Measurements from ENCODE around the gene GTF2F2. TPM values are rescaled to one million over a fixed set of nuclear protein-coding genes. Genes with fewer than 3 reads are reported as not detected.

Gene GTF2F2
- total and polyA plus RNA-seq, 8 donors = 8.7 to 30.7 (median 16.2) TPM

DNA sequence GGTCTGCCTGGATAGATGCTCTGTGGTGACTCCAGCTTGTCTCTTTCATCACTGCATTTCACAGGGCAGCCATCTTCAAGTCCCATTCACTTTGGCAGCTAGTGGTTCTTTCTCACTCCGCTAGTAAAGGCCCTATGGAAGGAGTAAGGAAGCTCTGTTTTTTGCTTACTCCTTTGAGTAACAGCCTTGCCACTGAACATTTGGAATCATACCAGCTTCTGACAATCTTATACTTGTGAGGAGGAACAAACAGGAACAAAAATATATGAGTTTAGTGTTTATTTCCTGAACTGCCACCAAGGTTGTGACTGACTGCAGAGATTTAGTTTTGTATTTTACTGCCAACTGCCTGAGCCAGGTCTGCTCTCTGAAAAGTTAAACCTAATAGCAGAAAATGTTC, 41.9 kb downstream of the GTF2F2 start:
- intact Hi-C loops (cut with DNase I; ENCODE audit: low total_unique reads) = no loop called here
- no peak for DNase-seq
- 81 to 93% (median 89%) methylated on average over 1 of the region's 1 CpG for WGBS, 5 donors
- Histone ChIP-seq H3K36me3 (peaks cover 0 to 25% (median 19%) of the 10 kb centered on the region in 4 donors), H3K27ac (peak overlapping the region in 4 of 5 donors; percentile 3 to 60 (median 31)), H3K27me3 (no peaks in the 10 kb centered on the region), H3K4me3 (no peak overlapping the region), H3K4me1 (peaks cover 0 to 14% (median 4%) of the 10 kb centered on the region in 4 donors), H3K9me3 (no peaks in the 10 kb centered on the region)
- TF ChIP-seq, protein P1, sequence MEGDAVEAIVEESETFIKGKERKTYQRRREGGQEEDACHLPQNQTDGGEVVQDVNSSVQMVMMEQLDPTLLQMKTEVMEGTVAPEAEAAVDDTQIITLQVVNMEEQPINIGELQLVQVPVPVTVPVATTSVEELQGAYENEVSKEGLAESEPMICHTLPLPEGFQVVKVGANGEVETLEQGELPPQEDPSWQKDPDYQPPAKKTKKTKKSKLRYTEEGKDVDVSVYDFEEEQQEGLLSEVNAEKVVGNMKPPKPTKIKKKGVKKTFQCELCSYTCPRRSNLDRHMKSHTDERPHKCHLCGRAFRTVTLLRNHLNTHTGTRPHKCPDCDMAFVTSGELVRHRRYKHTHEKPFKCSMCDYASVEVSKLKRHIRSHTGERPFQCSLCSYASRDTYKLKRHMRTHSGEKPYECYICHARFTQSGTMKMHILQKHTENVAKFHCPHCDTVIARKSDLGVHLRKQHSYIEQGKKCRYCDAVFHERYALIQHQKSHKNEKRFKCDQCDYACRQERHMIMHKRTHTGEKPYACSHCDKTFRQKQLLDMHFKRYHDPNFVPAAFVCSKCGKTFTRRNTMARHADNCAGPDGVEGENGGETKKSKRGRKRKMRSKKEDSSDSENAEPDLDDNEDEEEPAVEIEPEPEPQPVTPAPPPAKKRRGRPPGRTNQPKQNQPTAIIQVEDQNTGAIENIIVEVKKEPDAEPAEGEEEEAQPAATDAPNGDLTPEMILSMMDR (IDR thresholded peaks at IDR 0.05) = no peak
- TF ChIP-seq POLR2A (IDR thresholded peaks at IDR 0.05) (no peak), POLR2AphosphoS5 (IDR thresholded peaks at IDR 0.05) (no peak), EP300 (IDR thresholded peaks at IDR 0.05) (no peak)

DNA sequence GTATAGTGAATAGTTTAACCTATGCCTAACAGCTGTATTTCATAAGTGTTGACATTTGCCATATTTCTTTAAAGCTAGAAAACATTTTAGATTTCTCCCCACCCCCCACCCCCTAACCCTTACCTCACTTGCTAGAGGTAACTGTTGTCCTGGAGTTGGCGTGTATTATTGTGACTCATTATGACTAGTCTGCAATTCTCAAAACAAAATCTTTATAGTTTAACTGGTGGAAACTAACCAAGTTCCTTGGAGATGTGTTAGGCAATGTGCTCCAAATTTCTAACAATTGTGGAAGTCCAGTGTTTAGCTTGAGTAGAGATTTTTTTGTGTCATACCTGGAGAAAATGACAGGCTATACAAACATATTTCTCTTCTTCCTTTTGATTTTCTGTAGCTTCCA, 42.5 kb downstream of the GTF2F2 start:
- Histone ChIP-seq H3K36me3 (peaks cover 0 to 22% (median 14%) of the 10 kb centered on the region in 4 donors), H3K27ac (peak overlapping the region in 4 of 5 donors; percentile 3 to 60 (median 31)), H3K9me3 (no peaks in the 10 kb centered on the region), H3K4me1 (peaks cover 0 to 19% (median 8%) of the 10 kb centered on the region in 4 donors), H3K27me3 (no peaks in the 10 kb centered on the region), H3K4me3 (no peak overlapping the region)
- WGBS, 5 donors = 60 to 77% (median 64%) methylated on average over 1 of the region's 1 CpG
- intact Hi-C loops (cut with DNase I; ENCODE audit: low total_unique reads) = no loop called here
- no peak for DNase-seq
- TF ChIP-seq POLR2A (IDR thresholded peaks at IDR 0.05) = no peak
- no peak for TF ChIP-seq EP300 (IDR thresholded peaks at IDR 0.05)
- TF ChIP-seq POLR2AphosphoS5 (IDR thresholded peaks at IDR 0.05) = no peak
- TF ChIP-seq, protein P1 (IDR thresholded peaks at IDR 0.05) = no peak

DNA sequence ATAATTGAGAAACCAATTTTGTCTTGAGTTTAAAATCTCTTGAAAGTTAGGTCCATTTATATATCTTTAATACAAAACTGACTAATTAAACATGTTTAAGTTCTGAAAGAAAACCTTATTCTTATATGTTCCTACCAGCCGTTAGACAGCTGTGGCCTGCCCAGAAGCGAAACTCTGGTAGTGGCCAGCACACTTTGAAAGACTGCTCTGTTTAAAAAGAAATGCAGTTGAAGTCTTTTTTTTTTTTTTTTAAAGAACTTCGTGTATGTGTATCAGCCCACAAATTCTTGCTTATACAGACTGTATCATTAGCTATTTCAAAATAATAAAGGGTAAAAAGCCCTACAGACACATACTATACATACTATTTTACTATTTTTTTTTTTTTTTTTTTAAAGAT, 46.5 kb downstream of the GTF2F2 start:
- peaks cover 0 to 33% (median 14%) of the 10 kb centered on the region in 4 donors for H3K4me1 ChIP-seq
- H3K9me3 ChIP-seq = no peaks in the 10 kb centered on the region
- H3K27me3 ChIP-seq = no peaks in the 10 kb centered on the region
- WGBS, 5 donors = 82 to 92% (median 85%) methylated on average over 3 of the region's 3 CpGs
- TF ChIP-seq EP300 (IDR thresholded peaks at IDR 0.05) (no peak), POLR2AphosphoS5 (IDR thresholded peaks at IDR 0.05) (no peak), POLR2A (IDR thresholded peaks at IDR 0.05) (no peak)
- TF ChIP-seq, protein P1 (IDR thresholded peaks at IDR 0.05) = no peak
- peaks cover 0 to 6% (median 5%) of the 10 kb centered on the region in 4 donors for H3K36me3 ChIP-seq
- H3K27ac ChIP-seq = no peak overlapping the region
- intact Hi-C loops (cut with DNase I; ENCODE audit: low total_unique reads) = no loop called here
- no peak overlapping the region for H3K4me3 ChIP-seq
- no peak for DNase-seq

DNA sequence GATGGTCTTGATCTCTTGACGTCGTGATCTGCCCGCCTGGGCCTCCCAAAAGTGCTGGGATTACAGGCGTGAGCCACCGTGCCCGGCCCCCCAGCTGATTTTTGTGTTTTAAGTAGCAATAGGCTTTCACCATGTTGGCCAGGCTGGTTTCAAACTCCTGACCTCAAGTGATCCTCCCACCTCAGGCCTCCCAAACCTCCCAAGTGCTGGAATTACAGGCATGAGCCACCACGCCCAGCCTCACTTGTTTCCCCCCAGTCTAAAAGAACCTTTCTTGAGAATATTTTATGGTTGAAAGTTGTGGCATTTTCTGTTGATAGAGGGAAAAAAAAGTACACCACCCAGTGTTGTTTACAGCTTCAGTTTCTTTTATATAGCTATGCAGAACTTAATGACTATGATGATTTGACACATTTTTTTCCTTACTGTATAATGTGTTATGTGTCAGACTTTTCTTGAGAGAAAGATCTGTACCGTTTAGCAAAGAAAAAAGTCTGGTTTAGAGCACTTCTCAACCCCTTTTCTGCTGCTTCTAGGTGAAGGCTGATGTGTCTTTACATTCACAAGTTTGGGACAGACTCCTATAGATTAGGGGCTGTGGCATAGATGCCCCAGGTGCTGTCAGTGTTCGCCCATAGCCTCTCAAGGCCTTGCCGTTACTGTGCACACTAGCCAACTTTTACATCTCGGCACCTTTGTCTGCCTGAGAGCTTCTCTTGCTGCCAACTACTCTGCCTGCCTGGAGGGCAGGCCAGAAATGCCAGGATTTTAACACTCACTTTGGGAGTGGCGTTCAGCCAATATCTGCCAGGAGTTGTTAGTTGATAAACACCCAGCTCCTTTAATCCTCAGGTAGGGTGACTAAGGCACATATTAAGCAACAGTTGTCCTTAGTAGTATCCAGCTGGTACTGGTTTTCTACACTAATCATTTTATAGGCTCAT, 47.6 kb downstream of the GTF2F2 start:
- Histone ChIP-seq H3K4me1 (peaks cover 0 to 24% (median 10%) of the 10 kb centered on the region in 4 donors), H3K27ac (peak overlapping the region; percentile 52 to 73 (median 60)), H3K9me3 (no peaks in the 10 kb centered on the region), H3K36me3 (peaks cover 0 to 6% (median 5%) of the 10 kb centered on the region in 4 donors), H3K4me3 (no peak overlapping the region), H3K27me3 (no peaks in the 10 kb centered on the region)
- TF ChIP-seq POLR2A (IDR thresholded peaks at IDR 0.05) (no peak), POLR2AphosphoS5 (IDR thresholded peaks at IDR 0.05) (peak in 1 of 3 donors; percentile 58), EP300 (IDR thresholded peaks at IDR 0.05) (no peak)
- TF ChIP-seq, protein P1 (IDR thresholded peaks at IDR 0.05) = no peak
- peak; percentile 66 to 82 for DNase-seq
- intact Hi-C loops (cut with DNase I; ENCODE audit: low total_unique reads) = no loop called here
- WGBS, 5 donors = 68 to 80% (median 73%) methylated on average over 12 of the region's 12 CpGs

Data from stomach (tissue), 9 donors.